GM12872 (cell line): Measurements from ENCODE around the gene WRAP53.

ENCODE experiments used
- TF ChIP-seq, protein P1 (sequence below): IDR thresholded peaks from 3 replicates; pipeline ENCODE4 v1.5.1; 2011; ENCODE audit warnings: low read depth, mild to moderate bottlenecking, low read length, moderate library complexity; ENCODE audit not compliant: insufficient read depth

The WRAP53 gene

DNA sequence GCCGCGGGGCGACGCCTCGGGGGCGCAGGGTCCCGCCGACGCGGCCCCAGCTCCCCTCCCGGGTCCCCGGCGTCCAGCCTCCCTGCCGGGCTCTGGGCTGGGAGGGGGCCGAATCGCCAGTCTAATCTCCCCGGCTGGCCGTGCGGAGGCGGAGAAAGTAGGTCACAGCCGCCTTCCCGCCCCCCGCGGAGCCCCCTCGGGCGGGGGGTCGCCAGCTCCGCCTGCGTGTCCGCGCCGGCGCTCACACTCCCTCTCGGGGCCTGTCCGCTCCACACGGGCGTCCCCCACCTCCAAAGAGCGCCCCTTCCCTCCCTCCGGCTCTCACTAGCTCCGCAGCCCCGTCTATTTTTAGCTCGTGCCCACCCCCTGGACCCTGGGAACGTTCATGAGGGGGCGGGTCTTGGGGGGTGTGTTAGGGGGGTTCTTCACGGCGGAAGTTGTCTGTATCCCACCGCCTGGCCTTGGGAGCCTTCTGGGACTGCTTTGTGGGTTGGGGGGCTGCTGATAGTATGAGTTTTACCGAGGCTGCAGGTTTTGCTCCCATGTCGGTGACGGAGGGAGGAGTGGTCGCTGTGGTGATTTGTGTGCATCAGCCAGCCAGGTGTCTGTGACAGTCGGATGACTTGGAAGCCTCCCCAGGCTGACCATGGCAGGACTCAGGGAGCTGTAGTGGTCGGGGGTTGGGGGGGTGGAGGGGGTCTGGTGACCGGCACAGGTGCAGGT, 36.5 kb upstream of the WRAP53 start:
- TF ChIP-seq, protein P1, sequence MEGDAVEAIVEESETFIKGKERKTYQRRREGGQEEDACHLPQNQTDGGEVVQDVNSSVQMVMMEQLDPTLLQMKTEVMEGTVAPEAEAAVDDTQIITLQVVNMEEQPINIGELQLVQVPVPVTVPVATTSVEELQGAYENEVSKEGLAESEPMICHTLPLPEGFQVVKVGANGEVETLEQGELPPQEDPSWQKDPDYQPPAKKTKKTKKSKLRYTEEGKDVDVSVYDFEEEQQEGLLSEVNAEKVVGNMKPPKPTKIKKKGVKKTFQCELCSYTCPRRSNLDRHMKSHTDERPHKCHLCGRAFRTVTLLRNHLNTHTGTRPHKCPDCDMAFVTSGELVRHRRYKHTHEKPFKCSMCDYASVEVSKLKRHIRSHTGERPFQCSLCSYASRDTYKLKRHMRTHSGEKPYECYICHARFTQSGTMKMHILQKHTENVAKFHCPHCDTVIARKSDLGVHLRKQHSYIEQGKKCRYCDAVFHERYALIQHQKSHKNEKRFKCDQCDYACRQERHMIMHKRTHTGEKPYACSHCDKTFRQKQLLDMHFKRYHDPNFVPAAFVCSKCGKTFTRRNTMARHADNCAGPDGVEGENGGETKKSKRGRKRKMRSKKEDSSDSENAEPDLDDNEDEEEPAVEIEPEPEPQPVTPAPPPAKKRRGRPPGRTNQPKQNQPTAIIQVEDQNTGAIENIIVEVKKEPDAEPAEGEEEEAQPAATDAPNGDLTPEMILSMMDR, result no peak

DNA sequence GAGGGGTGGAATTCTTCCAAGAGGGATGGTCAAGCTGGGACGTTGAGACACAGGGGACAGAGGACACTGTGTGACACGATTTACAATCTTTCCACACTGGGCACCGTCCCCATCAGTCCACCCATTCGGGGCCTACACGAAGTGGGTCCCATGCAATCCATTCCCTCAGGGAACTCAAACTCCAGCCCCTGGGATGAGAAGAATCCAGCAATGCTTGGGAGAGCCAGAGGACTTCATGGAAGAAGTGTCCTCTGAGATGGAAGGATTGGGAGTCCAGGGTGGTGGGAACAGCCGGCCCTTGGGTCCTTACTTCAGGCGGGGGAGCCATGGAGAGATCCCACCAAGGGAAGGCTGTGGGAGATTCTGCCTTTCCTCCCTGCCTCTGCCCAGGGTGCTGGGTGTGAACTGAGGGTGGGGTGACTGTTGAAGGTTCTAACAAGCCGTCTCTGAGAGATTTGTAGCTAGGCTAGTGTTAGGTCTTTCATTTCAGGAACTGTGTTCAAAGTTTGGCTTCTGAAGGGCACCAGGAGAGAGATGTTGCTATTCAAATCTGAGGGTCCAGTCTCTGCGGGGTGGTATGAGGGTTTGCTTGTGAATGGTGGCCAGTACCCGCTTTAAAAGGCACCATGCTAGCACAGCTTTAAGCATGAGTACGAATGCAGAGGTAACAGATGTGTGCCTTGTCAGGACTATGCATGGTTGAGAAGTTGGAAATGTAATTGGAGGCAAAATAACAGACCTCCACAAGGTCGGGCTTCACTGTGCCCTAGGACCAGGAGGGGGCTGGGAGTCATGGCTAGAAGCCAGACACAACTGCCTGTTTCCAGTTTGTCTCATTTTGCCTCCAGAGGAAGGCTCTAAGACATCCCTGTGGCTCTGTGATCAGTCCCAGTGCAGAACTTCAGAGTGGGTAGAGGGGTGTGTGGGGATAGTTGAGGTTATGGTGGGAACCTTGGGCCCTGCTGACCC, 35.6 kb upstream of the WRAP53 start:
- TF ChIP-seq, protein P1, result no peak

DNA sequence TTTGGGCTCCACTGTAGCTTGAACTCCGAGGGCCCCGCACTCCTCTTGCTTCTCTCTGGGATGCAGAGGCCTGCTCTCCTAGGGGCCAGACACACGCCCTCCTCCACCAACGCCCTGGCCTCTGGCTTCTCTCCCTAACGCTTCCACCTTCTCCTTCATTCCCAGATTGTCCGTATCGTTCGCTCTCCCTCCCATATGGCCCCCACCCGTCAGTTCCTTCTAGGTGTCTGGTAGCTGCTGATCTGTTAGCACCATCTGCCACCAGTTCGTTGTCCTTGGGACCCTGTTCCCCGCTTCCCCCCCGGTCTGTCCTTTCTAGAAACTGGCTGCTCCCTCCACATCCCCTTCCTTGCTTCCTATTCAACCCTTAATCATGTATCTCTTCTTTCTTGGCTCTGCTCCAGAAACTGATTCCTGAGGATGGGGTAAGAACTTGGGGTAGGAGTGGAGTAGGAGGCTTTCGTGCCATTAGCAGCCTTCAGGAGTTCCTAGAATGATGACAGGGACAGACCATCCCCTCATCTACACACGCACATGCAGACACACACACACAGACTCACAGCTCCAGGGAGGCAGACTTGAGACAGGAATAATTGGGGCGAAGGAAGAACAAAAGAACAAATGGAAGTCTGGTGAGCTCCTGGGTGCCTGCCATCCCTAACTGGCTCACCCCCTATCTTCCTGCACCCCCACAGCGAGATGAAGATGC, 33.3 kb upstream of the WRAP53 start:
- TF ChIP-seq, protein P1, result no peak

DNA sequence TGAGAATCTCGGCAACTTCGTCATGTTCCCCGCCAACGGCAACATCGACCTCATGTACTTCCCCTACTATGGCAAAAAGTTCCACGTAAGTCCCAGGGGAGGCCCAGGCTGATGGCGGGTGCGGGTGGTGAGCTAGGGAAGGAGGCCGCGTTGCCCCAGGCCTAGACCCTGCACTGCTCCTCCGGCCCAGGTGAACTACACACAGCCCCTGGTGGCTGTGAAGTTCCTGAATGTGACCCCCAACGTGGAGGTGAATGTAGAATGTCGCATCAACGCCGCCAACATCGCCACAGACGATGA, 32.8 kb upstream of the WRAP53 start:
- TF ChIP-seq, protein P1, result no peak

DNA sequence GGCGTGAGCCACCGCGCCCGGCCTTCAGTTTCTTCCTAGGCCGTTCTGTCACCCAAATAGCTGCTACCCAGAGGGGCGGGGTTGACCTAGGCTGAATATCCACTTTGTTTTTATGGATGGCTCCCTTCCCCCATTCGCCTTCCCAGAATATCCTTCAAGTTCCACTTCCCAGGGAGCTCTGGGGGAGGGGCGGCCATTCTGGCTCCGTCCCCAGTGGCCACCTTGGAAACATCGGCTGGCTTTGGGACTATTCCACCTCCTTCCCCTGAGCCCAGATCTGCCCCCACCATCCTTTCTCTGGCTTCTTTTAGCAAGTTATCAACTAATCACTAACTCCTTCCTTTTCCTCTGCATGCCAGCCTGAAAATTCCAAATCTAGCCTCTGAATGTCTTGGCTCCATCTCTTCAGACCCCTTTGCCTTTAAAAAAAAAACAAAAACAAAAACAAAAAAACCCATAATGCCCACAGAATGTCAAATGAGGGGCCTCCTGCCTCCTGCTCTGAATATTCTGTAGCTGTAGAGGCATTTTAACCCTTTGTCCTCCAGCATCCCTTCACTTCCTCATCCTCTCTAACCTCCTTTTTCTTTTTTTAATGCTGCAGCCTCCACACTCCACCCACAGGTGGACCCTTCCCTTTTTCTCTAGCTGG, 31.2 kb upstream of the WRAP53 start:
- TF ChIP-seq, protein P1, result no peak

DNA sequence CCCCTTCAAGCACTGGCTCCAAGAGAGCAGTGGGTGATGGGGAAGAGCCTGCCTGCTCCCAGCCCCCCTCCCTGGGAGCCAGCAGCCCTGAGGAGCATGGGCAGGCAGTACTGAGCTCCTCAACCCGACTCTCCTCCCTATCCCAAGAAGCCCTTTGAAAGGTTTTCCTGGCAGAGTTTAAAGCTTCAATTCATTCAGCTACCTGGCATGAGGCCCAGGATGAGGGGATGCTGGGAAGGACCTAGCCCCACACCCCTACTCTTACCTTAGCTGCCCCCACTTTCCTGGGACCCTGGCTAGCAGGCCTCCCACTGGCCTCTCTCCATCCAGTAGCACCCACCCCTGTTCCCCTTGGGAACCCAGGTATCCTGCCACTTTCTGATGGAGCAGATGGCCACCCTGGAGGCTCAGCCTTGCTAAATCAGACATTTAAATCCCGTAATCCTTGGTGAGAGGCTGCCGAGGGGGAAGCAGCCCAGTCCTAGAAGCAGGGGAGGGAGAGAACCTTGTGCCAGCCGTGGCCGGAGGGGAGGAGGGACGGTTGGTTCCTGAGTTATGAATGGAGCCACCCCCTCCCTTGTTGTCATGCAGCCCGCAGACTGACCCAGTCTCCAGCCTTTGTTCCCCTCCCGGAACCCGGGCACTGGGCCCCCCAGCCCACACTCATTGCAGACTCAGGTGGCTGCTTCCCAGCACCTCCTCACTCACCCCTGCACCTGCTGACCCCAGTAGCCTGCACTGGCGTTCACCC, 20.4 kb upstream of the WRAP53 start:
- TF ChIP-seq, protein P1, result no peak
